ENCODE data around the gene RECK. TPM values are rescaled to one million over a fixed set of nuclear protein-coding genes. Genes with fewer than 3 reads are reported as not detected.
A peak's percentile ranks its signal among the peaks of the same experiment; 100 is the strongest.

Gene RECK
- total RNA-seq, 1 donor from 2014 or later, result 12.0 TPM

GRCh38 chr9:36029202-36029601, 7.5 kb upstream of the RECK start:
- DNase-seq (ENCODE audit: low spot score), result no peak

DNA sequence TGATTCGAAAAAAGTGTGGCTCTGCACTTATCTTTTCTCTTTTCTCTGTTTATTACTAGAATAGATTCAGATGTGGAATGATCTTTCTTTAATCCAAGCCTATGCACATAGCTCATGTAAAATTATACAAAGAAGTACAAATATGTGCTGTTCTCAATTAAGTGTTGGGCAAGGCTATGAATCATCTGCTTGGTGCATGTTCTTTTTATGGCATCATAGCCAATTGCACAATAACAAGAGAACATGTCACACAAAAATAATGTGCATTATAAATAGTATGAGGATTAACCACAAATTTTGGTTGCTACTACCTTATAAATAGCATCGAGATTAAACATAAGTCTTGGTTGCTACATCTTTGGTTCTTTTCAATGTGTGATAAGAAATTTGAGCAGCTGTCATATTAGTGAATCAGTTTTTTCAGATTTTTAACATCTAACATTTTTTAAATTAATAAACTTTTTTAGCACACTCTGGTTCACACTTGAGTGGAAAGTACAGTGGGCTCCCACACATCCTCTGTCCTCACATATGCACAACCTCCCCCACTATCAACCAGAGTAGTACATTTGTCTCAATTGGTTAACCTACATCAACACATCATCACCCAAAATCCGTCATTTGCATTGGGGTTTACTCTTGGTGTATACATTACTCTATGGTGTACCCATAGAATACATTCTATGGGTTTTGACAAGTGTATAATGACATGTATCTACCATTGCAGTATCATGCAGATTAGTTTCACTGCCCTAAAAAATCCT, 6.8 kb upstream of the RECK start:
- peak; percentile 69 for DNase-seq (ENCODE audit: low spot score)

DNA sequence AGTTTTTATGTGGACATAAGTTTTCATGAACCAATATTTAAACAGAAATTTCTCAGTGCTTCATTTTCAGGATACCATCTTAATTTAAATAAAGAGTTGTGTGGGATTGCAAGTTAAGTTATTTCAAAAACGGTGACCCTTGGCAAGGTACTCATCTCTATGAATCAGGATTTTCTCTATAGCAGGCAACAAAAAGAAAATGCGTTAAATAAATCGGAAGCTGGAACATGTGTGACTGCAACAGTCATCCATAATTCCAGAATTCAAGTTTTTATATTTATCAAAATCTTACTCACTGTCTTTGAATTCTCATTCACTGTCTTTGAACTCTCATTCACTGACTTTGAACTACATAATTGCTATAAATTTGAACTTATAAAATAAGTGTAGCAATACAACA, 5.8 kb upstream of the RECK start:
- no peak for DNase-seq (ENCODE audit: low spot score)

DNA sequence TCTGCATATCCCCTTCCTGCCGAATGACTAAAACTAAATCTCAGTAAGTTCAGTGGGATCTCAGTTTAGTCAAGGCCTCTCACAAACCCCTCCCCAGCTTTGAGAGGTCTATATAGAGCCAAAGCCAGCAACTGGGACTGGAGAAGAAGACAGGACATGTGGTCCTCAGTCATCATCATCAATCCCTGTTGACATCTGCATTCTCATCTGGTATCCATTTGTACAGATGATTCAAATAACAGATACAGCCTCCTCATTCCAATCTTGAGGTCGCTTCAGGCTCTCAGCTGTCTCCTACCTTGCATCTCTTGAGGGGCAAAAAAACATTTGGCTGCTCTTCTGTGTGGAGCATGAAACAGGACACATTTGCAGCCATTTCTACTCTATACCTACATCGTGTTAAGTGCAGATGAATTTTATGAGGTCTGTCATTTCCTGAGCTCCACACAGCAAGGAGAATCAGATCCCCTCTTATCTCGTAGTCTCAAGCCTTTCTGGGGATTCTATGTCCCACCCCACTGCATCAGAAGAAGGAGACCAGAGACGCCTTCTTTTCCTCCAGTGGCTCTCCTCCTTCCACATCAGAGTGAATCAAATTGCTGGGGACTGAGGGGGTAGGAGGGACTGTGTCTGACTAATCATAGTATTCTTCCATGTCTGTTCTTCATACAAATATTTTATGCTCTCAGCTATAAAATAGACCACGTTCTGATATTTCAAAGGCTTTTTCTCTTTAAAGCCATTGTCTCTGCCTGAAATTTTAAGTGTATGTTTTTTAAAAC, 4.7 kb upstream of the RECK start:
- DNase-seq (ENCODE audit: low spot score), result no peak

GRCh38 chr9:36033788-36034187, 2.9 kb upstream of the RECK start:
- no peak for DNase-seq (ENCODE audit: low spot score)

DNA sequence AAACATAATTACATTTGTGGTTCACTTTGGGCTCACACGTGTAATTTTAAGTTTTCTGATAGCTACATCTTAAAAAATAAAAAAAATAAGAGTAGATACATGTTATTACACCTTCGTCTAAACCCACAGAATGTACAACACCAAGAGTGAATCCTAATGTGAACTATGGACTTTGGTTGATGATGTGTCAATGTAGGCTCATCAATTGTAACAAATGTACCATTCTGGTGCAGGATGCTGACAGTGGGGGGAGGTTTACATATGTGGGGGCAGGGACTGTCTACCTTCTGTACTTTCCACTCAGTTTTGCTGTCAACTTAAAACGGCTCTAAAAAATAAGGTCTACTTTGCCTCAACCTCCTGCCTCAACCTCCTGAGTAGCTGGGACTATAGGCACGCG, 2.5 kb upstream of the RECK start:
- DNase-seq (ENCODE audit: low spot score), result no peak

- DNase-seq (ENCODE audit: low spot score), result no peak
Observed at GRCh38 chr9:36035006-36035405, 1.7 kb upstream of the RECK start.

DNA sequence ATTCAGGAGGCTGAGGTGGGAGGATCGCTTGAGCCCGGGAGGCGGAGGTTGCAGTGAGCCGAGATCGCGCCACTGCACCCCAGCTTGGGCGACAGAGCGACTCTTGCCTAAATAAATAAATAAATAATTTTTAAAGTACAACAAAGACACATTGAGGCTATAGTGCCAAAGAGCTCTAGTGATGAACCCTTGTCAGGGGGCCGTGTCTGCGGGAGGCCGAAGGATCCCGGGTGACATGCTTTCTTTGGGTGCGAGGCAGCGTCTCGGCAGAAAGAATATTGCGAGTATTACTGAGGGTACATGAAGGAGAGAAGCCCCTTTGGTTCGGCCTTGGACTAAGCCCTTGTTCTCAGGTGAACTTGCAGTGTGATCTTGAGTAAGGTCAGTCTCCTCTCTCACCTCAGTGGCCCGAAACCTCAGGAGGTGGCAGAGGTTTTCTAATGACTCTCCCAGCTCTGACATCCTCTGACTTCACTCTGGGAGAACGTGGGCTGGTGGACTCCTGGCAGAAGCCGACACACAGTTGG, 397 bp upstream of the RECK start:
- no peak for DNase-seq (ENCODE audit: low spot score)

DNA sequence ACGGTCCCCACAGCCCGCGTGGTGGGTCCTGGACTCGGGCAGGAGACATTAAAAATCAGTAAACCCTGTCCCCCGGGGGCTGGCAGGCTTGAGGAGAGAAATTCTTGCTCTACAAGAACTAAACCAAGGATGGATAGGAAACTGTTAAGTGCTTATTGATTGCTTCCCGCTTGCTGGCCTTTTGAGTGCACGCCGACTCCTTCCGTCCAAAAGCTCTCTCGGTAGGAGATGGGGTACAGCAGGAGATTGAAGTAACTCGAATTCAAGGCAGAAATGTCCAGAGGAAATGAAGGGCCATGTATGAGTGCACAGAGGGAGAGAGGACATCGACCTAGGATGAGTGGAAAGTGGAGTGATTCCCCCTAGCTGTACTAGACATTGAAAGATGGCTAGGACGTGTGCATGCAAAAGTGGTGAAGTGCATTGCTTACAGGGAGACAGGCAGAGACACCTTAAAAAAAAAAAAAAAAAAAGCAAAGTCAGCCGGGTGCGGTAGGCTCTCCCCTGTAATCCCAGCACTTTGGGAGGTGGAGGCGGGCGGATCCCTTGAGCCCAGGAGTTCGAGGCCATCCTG, 923 bp downstream of the RECK start:
- DNase-seq (ENCODE audit: low spot score), result peak; percentile 27

- no peak for DNase-seq (ENCODE audit: low spot score)
Observed at GRCh38 chr9:36039121-36039520, 2.4 kb downstream of the RECK start.

GRCh38 chr9:36039696-36040095, 3.0 kb downstream of the RECK start:
- no peak for DNase-seq (ENCODE audit: low spot score)

GRCh38 chr9:36040271-36040925, 3.7 kb downstream of the RECK start:
- DNase-seq (ENCODE audit: low spot score), result no peak

- DNase-seq (ENCODE audit: low spot score), result no peak
Observed at GRCh38 chr9:36041506-36041905, 4.8 kb downstream of the RECK start.

- no peak for DNase-seq (ENCODE audit: low spot score)
Observed at GRCh38 chr9:36045610-36046009, 8.9 kb downstream of the RECK start.

DNA sequence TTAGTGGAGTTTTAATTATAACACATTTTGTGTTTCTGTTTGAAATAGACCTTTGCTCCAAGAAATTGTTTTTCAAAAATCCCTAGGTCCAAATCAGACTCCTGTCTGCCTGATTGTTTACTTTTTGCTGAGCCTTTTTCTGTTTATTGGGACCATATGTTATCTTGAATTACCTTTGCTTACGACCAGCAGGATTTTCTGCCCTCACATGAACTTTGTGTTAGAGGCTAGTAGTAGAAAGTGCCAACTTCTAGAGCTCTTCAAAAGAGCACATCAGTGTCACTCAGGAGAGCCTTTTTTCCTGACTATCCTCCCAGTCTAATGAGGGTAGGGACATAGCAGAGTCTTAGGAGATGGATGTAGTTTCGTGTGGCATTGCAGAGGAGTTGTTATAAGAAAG, 10.2 kb downstream of the RECK start:
- DNase-seq (ENCODE audit: low spot score), result no peak

DNA sequence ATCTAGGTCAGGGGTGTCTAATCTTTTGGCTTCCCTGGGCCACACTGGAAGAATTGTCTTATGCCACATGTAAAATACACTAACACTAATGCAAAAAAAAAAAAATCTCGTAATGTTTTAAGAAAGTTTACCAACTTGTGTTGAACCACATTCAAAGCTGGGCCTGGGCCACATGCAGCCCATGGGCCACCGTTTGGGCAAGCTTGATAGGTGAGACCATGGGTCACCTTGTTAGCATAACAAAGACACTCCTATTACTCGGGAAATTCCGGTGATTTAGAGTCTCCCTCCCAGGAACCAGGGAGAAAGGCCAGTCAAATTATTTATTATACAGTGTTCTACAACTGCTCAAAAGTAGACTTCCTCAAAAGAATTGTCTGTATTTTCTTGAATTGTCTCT, 12.7 kb downstream of the RECK start:
- DNase-seq (ENCODE audit: low spot score), result no peak

DNA sequence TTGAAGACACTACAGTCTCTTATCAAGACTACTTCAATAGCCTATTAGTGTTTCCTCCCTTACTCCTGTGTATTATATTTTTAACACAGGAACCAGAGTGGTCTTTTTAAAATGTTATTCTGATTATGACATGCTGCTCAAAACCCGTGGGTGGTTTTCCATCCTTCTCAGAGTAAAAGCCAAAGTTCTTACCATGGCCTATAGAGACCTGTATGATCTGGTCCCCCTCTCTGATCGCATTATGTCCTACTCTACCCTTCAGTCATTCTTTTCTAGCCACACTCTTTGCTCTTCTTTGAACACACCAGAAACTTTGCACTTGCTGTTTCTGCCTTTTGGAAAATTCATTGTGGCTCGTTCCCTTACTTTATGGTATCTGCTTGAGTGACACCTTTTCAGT, 13.8 kb downstream of the RECK start:
- DNase-seq (ENCODE audit: low spot score), result no peak

- DNase-seq (ENCODE audit: low spot score), result no peak
Observed at GRCh38 chr9:36051317-36051716, 14.6 kb downstream of the RECK start.

DNA sequence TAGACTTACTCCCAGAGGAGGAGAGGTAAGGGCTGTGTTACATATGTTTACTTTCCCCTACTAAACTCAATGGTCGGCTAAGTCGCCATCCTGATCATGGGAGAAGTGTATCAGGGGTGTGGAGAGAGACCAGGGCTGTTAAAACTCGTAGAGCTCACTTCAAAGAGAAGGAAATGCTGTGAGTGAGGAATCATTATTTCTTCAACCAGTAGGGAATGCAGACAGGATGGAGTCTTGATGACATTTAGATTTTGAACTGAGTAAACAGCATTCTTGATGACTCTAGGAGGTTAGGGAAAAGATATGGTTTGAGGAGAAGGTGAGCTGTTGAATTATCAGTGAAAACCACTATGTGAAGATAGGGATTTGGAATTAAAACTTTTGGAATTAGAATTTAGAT, 17.3 kb downstream of the RECK start:
- peak; percentile 38 for DNase-seq (ENCODE audit: low spot score)

DNA sequence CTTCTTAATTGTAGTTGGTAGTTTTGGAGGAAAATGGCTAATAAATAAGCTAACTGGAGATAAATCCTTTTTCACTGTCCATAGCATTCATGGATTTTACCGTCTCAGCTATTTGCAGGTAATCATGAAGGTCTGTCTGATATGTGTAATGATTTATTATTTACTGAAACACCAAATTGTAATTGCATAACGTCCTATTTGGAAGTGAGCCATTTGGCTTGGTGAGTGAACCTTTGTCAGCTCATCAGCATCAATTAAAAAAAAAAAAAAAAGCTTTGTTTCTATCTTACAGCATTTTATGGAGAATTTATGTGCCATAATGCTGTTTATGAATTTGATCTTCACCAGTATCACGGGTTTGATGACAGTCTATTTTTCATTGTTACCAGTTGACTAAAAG, 20.2 kb downstream of the RECK start:
- no peak for DNase-seq (ENCODE audit: low spot score)

- DNase-seq (ENCODE audit: low spot score), result peak; percentile 72
Observed at GRCh38 chr9:36063804-36064447, 27.2 kb downstream of the RECK start.

All from umbilical cord (tissue), 2 donors.